Mucosa of gallbladder (tissue), 1 donor: ENCODE results near the gene SMIM29. TPM values are rescaled to one million over a fixed set of nuclear protein-coding genes. Genes with fewer than 3 reads are reported as not detected.

ENCODE experiments used
- DNase-seq: peaks from one replicate; pipeline ENCODE4 v3.0.0-alpha.2; 2020; ENCODE audit warnings: low spot score
- total RNA-seq: library from RNA; stranded (reverse); gene quantifications from one replicate; pipeline ENCODE4 v1.2.1, GENCODE V29; 2021
- donor health status: DM: no; HTN: no; CAD: no.

The SMIM29 gene
- total RNA-seq, 1 donor from 2014 or later: 28.9 TPM

- no peak for DNase-seq
Measured at GRCh38 chr6:34226731-34227586, 21.8 kb downstream of the SMIM29 start.

GRCh38 chr6:34226066-34226465 is 22.7 kb downstream of the SMIM29 start:
- DNase-seq: no peak

GRCh38 chr6:34225551-34225950 is 23.3 kb downstream of the SMIM29 start:
- DNase-seq: no peak

- DNase-seq: peak; percentile 94
Measured at GRCh38 chr6:34223956-34224940, 24.6 kb downstream of the SMIM29 start.

- no peak for DNase-seq
Measured at GRCh38 chr6:34223381-34223955, 25.3 kb downstream of the SMIM29 start.

- no peak for DNase-seq
Measured at GRCh38 chr6:34218691-34219090, 30.1 kb downstream of the SMIM29 start.

- no peak for DNase-seq
Measured at GRCh38 chr6:34213772-34214171, 35.0 kb downstream of the SMIM29 start.

GRCh38 chr6:34207695-34208443 is 40.9 kb downstream of the SMIM29 start:
- no peak for DNase-seq

GRCh38 chr6:34206726-34207125 is 42.1 kb downstream of the SMIM29 start:
- DNase-seq: no peak

- DNase-seq: no peak
Measured at GRCh38 chr6:34205916-34206315, 42.9 kb downstream of the SMIM29 start.

GRCh38 chr6:34205466-34205865 is 43.3 kb downstream of the SMIM29 start:
- DNase-seq: no peak

- no peak for DNase-seq
Measured at GRCh38 chr6:34204693-34205092, 44.1 kb downstream of the SMIM29 start.

GRCh38 chr6:34202329-34203201 is 46.2 kb downstream of the SMIM29 start:
- DNase-seq: no peak

- no peak for DNase-seq
Measured at GRCh38 chr6:34201455-34202107, 47.2 kb downstream of the SMIM29 start.

GRCh38 chr6:34200340-34200971 is 48.4 kb downstream of the SMIM29 start:
- DNase-seq: no peak

GRCh38 chr6:34196833-34197195 is 52.0 kb downstream of the SMIM29 start:
- no peak for DNase-seq
